ENCODE measurements around the gene LTBP1. TPM values are rescaled to one million over a fixed set of nuclear protein-coding genes. Genes with fewer than 3 reads are reported as not detected.

LTBP1 gene
- total RNA-seq, 3 donors from 2014 or later, result 14.3 to 38.4 (median 33.6) TPM

- ATAC-seq, result no peak
- no peak for DNase-seq
- Histone ChIP-seq H3K36me3 (ENCODE audit: low read depth) (no peaks in the 10 kb centered on the region), H3K4me1 (ENCODE audit: low read depth) (peaks cover 6% of the 10 kb centered on the region), H3K4me3 (no peak overlapping the region), H3K9me3 (peaks cover 10% of the 10 kb centered on the region)
- no peak for TF ChIP-seq CTCF (IDR thresholded peaks at IDR 0.05)
- intact Hi-C loops (cut with DNase I, micrococcal nuclease), result no loop called here
Observed at GRCh38 chr2:33351781-33352180, 405.0 kb downstream of the LTBP1 start.

- TF ChIP-seq CTCF (IDR thresholded peaks at IDR 0.05), result no peak
- H3K9me3 ChIP-seq, result peaks cover 10% of the 10 kb centered on the region
- H3K4me1 ChIP-seq (ENCODE audit: low read depth), result peaks cover 6% of the 10 kb centered on the region
- H3K36me3 ChIP-seq (ENCODE audit: low read depth), result no peaks in the 10 kb centered on the region
- DNase-seq (no peak), ATAC-seq (no peak)
- intact Hi-C loops (cut with DNase I, micrococcal nuclease), result no loop called here
- no peak overlapping the region for H3K4me3 ChIP-seq
Observed at GRCh38 chr2:33354981-33355380, 408.2 kb downstream of the LTBP1 start.

GRCh38 chr2:33358878-33359277 is 412.1 kb downstream of the LTBP1 start:
- no peak for ATAC-seq
- no peak for TF ChIP-seq CTCF (IDR thresholded peaks at IDR 0.05)
- DNase-seq, result no peak
- Histone ChIP-seq H3K4me1 (ENCODE audit: low read depth) (no peaks in the 10 kb centered on the region), H3K4me3 (no peak overlapping the region), H3K9me3 (peaks cover 10% of the 10 kb centered on the region), H3K36me3 (ENCODE audit: low read depth) (no peaks in the 10 kb centered on the region)
- intact Hi-C loops (cut with DNase I, micrococcal nuclease), result no loop called here

GRCh38 chr2:33363325-33364298 is 416.9 kb downstream of the LTBP1 start:
- Histone ChIP-seq H3K4me3 (no peak overlapping the region), H3K4me1 (ENCODE audit: low read depth) (no peaks in the 10 kb centered on the region), H3K9me3 (no peaks in the 10 kb centered on the region), H3K36me3 (ENCODE audit: low read depth) (no peaks in the 10 kb centered on the region)
- DNase-seq (no peak), ATAC-seq (no peak)
- intact Hi-C loops (cut with DNase I, micrococcal nuclease), result no loop called here
- no peak for TF ChIP-seq CTCF (IDR thresholded peaks at IDR 0.05)

- ATAC-seq, result no peak
- no peak for TF ChIP-seq CTCF (IDR thresholded peaks at IDR 0.05)
- H3K4me3 ChIP-seq, result no peak overlapping the region
Observed at GRCh38 chr2:33365264-33365970, 418.7 kb downstream of the LTBP1 start.

More at GRCh38 chr2:33365264-33365970, 418.7 kb downstream of the LTBP1 start:
- Histone ChIP-seq H3K36me3 (ENCODE audit: low read depth) (no peaks in the 10 kb centered on the region), H3K9me3 (no peaks in the 10 kb centered on the region), H3K4me1 (ENCODE audit: low read depth) (no peaks in the 10 kb centered on the region)
- no peak for DNase-seq
- intact Hi-C loops (cut with DNase I, micrococcal nuclease), result loop anchor here in 1 of 2 donors (5.0 kb wide), 1 partner anchor 588 kb away; no protein-coding TSS in a partner anchor

All from mucosa of descending colon (tissue), 3 donors.